HUES48 (cell line): ENCODE data around the gene MFAP5.
"Not testable (repeated sequence)": the region's sequence is repeated elsewhere in the genome, so short reads cannot be mapped to it uniquely, and the experiment has no call there.

Source experiments
- H3K27ac ChIP-seq: one replicate; pipeline ENCODE4 v1.7.0; 2013; ENCODE audit warnings: low read depth, low read length, inconsistent platforms
- H3K27me3 ChIP-seq: 2 replicates; pipeline ENCODE4 v1.6.1; 2013; ENCODE audit warnings: mild to moderate bottlenecking, low read length; ENCODE audit not compliant: control insufficient read depth, insufficient read depth
- H3K36me3 ChIP-seq: 2 replicates; pipeline ENCODE4 v1.6.1; 2013; ENCODE audit warnings: low read length; ENCODE audit not compliant: control insufficient read depth, insufficient read depth
- H3K4me1 ChIP-seq: 2 replicates; pipeline ENCODE4 v1.6.1; 2013; ENCODE audit warnings: mild to moderate bottlenecking, low read length; ENCODE audit not compliant: control insufficient read depth, insufficient read depth
- H3K4me3 ChIP-seq: 2 replicates; pipeline ENCODE4 v1.5.1; 2013; ENCODE audit warnings: mild to moderate bottlenecking, low read depth, low read length
- H3K9ac ChIP-seq: 2 replicates; pipeline ENCODE4 v1.6.1; 2013; ENCODE audit warnings: mild to moderate bottlenecking, low read depth, low read length, moderate library complexity
- H3K9me3 ChIP-seq: 2 replicates; pipeline ENCODE4 v1.6.1; 2013; ENCODE audit warnings: low read length; ENCODE audit not compliant: control insufficient read depth, insufficient read depth

MFAP5 gene

GRCh38 chr12:8644345-8645248 lies 18.0 kb downstream of the MFAP5 start:
- Histone ChIP-seq H3K9ac (no peak overlapping the region), H3K27ac (peak overlapping the region; percentile 52)

GRCh38 chr12:8642775-8643174 lies 19.9 kb downstream of the MFAP5 start:
- Histone ChIP-seq H3K9ac (no peak overlapping the region), H3K9me3 (no peaks in the 10 kb centered on the region), H3K36me3 (no peaks in the 10 kb centered on the region), H3K27ac (no peak overlapping the region), H3K4me3 (no peak overlapping the region), H3K4me1 (peaks cover 17% of the 10 kb centered on the region; the same call in 1 of the 2 replicates), H3K27me3 (no peaks in the 10 kb centered on the region)

More at GRCh38 chr12:8644345-8645248, 18.0 kb downstream of the MFAP5 start:
- Histone ChIP-seq H3K36me3 (no peaks in the 10 kb centered on the region), H3K9me3 (no peaks in the 10 kb centered on the region), H3K27me3 (no peaks in the 10 kb centered on the region), H3K4me3 (no peak overlapping the region), H3K4me1 (peaks cover 13% of the 10 kb centered on the region)

GRCh38 chr12:8639936-8640335 lies 22.7 kb downstream of the MFAP5 start:
- Histone ChIP-seq H3K36me3 (no peaks in the 10 kb centered on the region), H3K27me3 (no peaks in the 10 kb centered on the region), H3K4me3 (no peak overlapping the region), H3K9ac (no peak overlapping the region), H3K4me1 (peaks cover 33% of the 10 kb centered on the region), H3K27ac (peak overlapping the region; percentile 88), H3K9me3 (no peaks in the 10 kb centered on the region)

- Histone ChIP-seq H3K27ac (peak overlapping the region; percentile 88), H3K27me3 (no peaks in the 10 kb centered on the region), H3K36me3 (no peaks in the 10 kb centered on the region), H3K4me1 (peaks cover 28% of the 10 kb centered on the region), H3K9ac (no peak overlapping the region), H3K4me3 (no peak overlapping the region), H3K9me3 (no peaks in the 10 kb centered on the region)
Measured at GRCh38 chr12:8638951-8639350, 23.7 kb downstream of the MFAP5 start.

GRCh38 chr12:8637666-8638065 lies 25.0 kb downstream of the MFAP5 start:
- Histone ChIP-seq H3K9ac (no peak overlapping the region), H3K9me3 (no peaks in the 10 kb centered on the region), H3K4me3 (no peak overlapping the region), H3K27ac (no peak overlapping the region), H3K36me3 (no peaks in the 10 kb centered on the region), H3K27me3 (no peaks in the 10 kb centered on the region), H3K4me1 (peaks cover 28% of the 10 kb centered on the region)

GRCh38 chr12:8637244-8637643 lies 25.4 kb downstream of the MFAP5 start:
- Histone ChIP-seq H3K4me3 (no peak overlapping the region), H3K9ac (no peak overlapping the region), H3K27me3 (no peaks in the 10 kb centered on the region), H3K9me3 (no peaks in the 10 kb centered on the region), H3K36me3 (no peaks in the 10 kb centered on the region), H3K4me1 (peaks cover 28% of the 10 kb centered on the region), H3K27ac (no peak overlapping the region)

GRCh38 chr12:8636581-8636980 lies 26.0 kb downstream of the MFAP5 start:
- Histone ChIP-seq H3K9ac (0 out of 2 replicates have a peak overlapping the region, but pooled peaks have one; percentile 32), H3K27ac (peak overlapping the region; percentile 79), H3K9me3 (no peaks in the 10 kb centered on the region)

GRCh38 chr12:8636007-8636346 lies 26.6 kb downstream of the MFAP5 start:
- H3K27me3 ChIP-seq, H3K4me3 ChIP-seq, H3K9ac ChIP-seq, H3K9me3 ChIP-seq, H3K36me3 ChIP-seq: not testable (repeated sequence)
- Histone ChIP-seq H3K4me1 (peaks cover 28% of the 10 kb centered on the region), H3K27ac (peak overlapping the region; percentile 79)

More at GRCh38 chr12:8636581-8636980, 26.0 kb downstream of the MFAP5 start:
- Histone ChIP-seq H3K4me1 (peaks cover 28% of the 10 kb centered on the region), H3K36me3 (no peaks in the 10 kb centered on the region), H3K4me3 (no peak overlapping the region), H3K27me3 (no peaks in the 10 kb centered on the region)

- H3K27ac ChIP-seq: peak overlapping the region; percentile 79
- not testable (repeated sequence) for H3K9ac ChIP-seq, H3K4me3 ChIP-seq, H3K9me3 ChIP-seq, H3K27me3 ChIP-seq, H3K36me3 ChIP-seq
- peaks cover 28% of the 10 kb centered on the region for H3K4me1 ChIP-seq
Measured at GRCh38 chr12:8635342-8636006, 27.2 kb downstream of the MFAP5 start.

GRCh38 chr12:8630131-8630530 lies 32.5 kb downstream of the MFAP5 start:
- no peak overlapping the region for H3K9ac ChIP-seq
- no peaks in the 10 kb centered on the region for H3K36me3 ChIP-seq
- H3K27me3 ChIP-seq: no peaks in the 10 kb centered on the region
- no peaks in the 10 kb centered on the region for H3K9me3 ChIP-seq
- H3K4me1 ChIP-seq: peaks cover 3% of the 10 kb centered on the region
- no peak overlapping the region for H3K4me3 ChIP-seq
- no peak overlapping the region for H3K27ac ChIP-seq

- no peak overlapping the region for H3K9ac ChIP-seq
- H3K4me3 ChIP-seq: no peak overlapping the region
- no peaks in the 10 kb centered on the region for H3K27me3 ChIP-seq
Measured at GRCh38 chr12:8629486-8630033, 33.1 kb downstream of the MFAP5 start.

More at GRCh38 chr12:8629486-8630033, 33.1 kb downstream of the MFAP5 start:
- no peak overlapping the region for H3K27ac ChIP-seq
- no peaks in the 10 kb centered on the region for H3K9me3 ChIP-seq
- H3K4me1 ChIP-seq: no peaks in the 10 kb centered on the region
- no peaks in the 10 kb centered on the region for H3K36me3 ChIP-seq
